Hepatic stellate cell (primary cell): Measurements from ENCODE around the gene MORN3.
"Not testable (repeated sequence)": the region's sequence is repeated elsewhere in the genome, so short reads cannot be mapped to it uniquely, and the experiment has no call there.

Experiments
- DNase-seq: peaks from one replicate; pipeline ENCODE4 v3.0.0; 2011; ENCODE audit warnings: low spot score

MORN3 gene

DNA sequence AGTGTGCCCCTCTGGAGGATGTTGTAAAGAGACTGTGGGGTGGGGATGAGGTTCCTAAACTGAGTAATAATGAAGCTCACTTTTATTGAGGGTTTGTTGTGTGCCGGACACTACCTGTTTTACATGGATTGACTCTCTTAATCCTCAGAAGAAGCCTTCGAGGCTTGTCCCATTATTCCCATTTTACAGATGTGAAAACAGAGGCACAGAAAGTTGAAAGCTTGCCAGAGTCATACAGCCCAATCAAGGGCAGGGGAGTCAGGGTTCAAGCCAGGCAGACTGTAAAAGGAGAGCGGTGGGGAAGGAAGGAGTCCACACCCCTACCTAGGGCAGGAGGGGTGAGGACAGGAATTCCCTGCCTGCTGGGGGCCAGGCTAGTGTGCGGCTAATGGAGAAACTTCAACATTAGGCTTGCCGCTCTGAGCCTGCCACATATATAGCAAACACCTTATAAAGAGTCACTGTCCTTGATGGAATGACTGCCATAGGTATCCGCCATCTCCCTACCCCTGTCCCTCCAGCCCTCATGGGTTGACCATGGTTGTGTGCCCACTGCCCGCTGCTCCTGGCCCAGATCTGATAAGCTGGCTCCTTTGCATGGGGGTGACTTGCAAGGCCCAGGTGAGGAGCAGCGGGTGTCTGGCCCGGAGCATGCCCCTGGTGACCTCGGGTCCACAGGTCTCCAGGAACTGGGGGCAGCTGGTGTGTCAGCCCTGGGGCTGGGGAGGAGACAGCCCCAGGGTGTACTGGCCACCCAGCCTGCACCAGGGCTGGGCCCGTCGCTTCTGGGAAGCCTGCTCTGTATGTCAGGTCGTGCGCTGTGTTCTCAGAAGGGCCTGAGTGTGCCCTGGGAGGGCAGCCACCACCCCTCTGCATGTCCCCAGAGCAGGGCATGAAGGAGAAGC lies 30.9 kb downstream of the MORN3 start:
- no peak for DNase-seq

DNA sequence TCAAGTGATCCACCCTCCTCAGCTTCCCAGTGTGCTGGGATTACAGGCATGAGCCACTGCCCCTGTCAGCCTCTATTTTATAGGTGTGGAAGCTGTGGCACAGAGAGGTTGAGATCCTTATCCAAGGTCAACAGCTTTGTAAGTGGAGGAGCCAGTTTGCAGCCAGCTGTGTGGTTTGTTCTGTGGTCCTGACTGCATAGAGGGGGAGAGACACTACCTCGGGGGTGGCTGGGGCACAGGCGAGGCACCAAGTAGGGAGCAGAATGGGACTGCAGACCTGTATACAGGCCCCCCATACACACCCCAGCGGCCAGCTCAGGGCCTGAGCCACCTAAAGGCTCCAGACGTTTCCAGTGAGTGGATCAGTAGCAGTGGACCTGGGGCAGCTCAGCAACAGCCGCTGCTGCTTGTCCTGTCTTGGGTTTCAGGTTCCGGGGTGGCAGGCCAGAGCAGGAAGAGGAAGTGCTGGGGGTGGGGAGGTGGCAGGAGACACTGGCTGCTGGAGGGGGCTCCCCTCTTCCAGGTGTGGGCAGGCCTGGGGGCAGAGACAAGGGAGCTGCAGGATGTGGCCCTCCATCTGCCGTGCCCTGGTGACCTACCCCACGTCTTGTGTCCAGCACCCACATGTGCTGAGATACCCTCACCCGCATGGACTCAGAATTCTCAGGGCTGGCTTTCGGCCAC lies 32.1 kb downstream of the MORN3 start:
- no peak for DNase-seq

DNA sequence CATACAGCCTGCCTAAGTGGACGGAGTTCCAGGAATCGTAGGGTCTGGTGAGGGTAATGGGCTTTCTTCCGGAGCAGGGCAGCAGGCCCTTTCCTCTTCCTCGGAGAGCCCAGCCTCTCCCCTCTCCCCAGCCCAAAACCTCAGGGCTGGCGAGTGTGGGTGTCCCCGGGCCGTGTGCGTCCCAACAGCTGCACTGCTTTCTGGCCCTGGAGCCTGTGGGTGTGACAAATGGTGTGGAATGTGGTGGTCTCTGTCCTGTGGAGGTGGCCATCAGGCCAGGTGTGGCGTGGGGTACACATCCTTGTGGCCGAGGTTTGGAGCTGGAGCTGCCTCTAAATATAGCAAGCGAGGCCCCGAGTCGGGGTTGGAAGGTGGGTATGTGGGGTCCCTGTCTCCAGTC lies 34.6 kb downstream of the MORN3 start:
- DNase-seq = no peak

GRCh38 chr12:121633833-121634196 lies 35.6 kb downstream of the MORN3 start:
- DNase-seq = not testable (repeated sequence)

- peak; percentile 72 for DNase-seq
Measured at GRCh38 chr12:121632069-121632970, 37.1 kb downstream of the MORN3 start.

GRCh38 chr12:121630791-121631355 lies 38.6 kb downstream of the MORN3 start:
- DNase-seq = no peak

- no peak for DNase-seq
Measured at GRCh38 chr12:121628536-121628935, 40.9 kb downstream of the MORN3 start.

DNA sequence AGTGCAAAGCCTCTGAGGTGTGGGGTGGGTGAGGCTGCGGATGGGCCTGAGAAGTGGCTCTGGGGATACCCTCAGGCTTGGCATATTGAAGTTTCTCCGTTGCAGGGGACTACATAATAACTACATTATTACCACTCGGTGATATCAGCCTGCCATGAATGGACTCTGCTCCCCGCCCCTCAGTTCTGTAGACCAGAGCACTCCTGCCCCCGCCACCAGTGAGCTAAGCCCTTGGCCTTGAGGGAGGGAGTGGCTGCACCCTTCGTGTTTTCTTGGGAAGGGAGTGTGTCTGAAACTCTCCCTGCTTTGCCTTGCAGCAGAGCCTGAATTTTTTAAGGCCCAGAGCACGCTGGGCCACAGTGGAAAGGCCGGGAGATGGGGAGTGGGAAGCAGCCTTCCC lies 41.4 kb downstream of the MORN3 start:
- DNase-seq = no peak

DNA sequence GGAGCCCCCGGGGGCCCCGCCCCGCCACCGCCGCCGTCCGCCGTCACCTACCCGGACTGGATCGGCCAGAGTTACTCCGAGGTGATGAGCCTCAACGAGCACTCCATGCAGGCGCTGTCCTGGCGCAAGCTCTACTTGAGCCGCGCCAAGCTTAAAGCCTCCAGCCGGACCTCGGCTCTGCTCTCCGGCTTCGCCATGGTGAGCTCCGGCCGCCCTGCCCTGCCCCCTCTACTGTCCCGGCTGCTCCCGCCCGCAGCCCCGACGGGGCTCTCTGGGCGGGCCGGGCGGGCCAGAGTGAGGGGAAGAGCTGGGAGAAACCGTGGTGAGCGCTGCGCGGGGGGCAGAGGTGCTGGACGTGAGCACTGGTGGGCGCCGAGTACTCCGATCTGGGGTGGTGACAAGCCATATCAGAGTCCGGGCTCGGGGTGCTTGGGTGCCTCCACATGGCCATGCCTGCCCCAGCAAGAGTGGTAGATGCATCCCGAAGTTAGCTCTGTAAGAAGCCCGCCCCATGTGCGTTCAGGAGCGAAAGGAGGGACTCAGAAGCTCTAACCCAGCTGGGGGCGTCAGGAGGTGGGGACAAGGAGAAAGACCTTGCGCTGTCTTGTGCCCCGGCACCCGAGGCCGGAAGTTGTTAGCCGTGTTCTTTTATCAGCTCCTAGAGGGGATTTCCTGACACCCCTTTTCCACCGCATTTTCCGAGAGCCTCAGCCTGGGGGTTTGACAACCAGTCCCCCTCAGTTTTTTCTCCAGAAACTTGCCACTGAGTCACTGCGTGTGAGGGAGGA lies 42.4 kb downstream of the MORN3 start:
- DNase-seq = peak; percentile 83

- DNase-seq = peak; percentile 97
Measured at GRCh38 chr12:121626087-121626852, 43.2 kb downstream of the MORN3 start, which contains the start of gene ORAI1. TSS of gene ORAI1 (plus strand) at chr12:121626530.

- no peak for DNase-seq
Measured at GRCh38 chr12:121620333-121620891, 49.0 kb downstream of the MORN3 start.

GRCh38 chr12:121618659-121619233 lies 50.7 kb downstream of the MORN3 start:
- no peak for DNase-seq

DNA sequence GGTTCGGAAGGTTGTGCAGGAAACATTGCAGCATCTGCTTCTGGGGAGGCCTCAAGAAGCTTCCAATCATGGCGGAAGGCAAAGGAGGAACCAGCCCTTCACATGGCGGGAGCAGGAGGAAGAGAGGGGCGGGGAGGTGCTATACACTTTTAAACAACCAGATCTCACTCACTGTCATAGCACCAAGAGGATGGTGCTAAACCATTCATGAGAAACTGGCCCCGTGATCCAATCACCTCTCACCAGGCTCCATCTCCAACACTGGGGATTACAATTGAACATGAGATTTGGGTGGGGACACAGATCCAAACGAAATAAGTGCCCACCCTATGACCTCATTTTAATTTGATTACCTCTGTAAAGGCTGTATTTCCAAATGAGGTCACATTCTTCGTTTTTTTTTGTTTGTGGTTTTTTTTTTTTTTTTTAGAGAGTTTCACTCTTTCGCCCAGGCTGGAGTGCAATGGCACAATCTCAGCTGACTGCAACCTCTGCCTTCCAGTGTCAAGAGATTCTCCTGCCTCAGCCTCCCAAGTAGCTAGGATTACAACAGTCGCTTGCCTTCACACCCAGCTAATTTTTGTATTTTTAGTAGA lies 54.5 kb downstream of the MORN3 start:
- DNase-seq = no peak

DNA sequence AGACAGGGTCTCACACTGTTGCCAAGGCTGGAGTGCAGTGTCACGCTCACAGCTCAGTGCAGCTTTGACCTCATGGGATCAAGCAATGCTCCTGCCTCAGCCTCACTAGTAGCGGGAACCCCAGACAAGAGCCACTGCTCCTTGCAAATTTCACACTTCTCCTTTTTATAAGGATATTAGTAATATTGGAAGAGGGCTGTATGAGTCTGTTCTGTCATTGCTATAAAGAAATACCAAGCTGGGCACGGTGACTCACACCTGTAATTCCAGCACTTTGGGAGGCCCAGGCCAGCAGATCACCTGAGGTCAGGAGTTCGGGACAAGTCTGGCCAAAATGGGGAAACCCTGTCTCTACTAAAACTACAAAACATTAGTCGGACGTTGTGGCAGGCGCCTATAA lies 56.0 kb downstream of the MORN3 start:
- DNase-seq = no peak

DNA sequence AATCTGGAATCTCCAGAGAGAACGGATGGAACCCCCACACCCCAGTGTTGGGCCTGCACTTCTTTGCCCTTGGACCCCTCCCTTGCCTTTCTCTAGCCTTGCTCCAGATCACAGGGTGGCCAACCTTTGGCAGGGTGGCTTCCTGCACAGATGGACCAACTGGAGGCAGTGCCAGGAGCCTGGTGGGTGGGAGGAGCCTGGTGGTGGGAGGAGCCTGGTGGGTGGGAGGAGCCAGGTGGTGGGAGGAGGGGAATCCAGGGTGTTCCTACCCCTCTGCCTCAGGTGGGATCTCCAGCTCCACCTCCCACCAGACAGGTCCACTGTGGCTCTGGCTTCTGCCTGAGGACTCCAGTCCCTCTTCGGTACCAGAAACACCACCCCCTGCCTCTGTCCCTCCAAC lies 58.1 kb downstream of the MORN3 start:
- no peak for DNase-seq

DNA sequence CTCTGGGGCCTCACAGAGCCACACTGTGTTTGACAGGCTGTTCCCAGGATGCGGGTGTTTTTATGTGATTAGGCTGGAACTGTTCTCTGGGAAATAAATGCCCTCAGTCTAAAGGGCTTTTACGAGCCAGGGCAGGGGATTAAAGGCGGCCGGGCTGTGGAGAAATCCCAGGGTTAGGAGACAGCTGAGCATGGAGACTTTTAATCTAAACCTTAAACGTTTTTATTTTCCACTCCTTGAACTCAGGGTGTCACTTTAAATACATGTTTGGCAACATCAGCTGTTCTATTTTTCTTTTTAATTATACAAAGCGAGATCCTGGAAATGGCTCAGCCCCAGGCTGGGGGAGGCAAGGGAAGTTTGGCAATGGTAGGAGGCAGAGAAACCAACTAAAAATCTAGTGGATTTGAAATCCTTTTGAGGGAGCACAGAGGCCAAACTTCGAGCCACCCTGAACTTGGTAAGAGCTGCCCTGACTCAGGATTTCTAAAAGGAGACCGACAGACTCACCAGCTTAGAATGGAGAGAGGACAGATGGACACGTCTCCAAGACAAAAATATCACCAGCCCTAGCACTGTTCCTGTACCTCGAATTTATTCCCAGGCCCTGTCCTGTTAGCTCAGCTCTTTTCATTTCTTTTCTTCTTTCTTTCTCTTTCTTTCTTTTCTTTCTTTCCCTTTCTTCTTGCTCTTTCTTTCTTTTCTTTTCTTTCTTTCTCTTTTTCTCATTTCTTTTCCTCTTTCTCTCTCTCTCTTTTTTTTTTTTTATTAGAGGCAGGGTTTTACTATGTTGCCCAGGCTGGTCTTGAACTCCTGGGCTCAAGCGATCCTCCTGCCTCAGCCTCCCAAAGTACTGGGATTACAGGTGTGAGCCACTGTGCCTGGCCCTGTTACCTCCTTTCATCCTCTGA lies 59.0 kb downstream of the MORN3 start:
- DNase-seq = peak; percentile 61

DNA sequence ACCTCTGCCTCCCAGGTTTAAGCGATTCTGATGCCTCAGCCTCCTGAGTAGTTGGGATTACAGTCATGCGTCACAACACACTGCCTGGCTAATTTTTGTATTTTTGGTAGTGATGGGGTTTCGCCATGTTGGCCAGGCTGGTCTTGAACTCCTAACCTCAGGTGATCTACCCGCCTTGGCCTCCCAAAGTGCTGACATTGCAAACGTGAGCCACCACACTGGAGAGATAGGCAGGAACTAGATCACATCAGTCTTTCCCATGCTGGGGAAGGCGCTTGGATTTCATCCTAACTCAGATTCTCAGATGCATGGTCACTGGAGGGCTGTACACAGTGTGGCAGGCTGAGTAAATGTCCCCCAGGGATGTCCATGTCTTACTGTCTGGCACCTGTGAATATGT lies 61.2 kb downstream of the MORN3 start:
- DNase-seq = no peak

GRCh38 chr12:121603581-121603980 lies 65.9 kb downstream of the MORN3 start:
- no peak for DNase-seq
